ENCODE data around the gene GNA12. TPM values are rescaled to one million over a fixed set of nuclear protein-coding genes. Genes with fewer than 3 reads are reported as not detected.
"Not testable (repeated sequence)": the region's sequence is repeated elsewhere in the genome, so short reads cannot be mapped to it uniquely, and the experiment has no call there.

GNA12 gene
- total RNA-seq, 1 experiment from 2014 or later, result 11.2 TPM

GRCh38 chr7:2864999-2865670, 21.0 kb upstream of the GNA12 start:
- DNase-seq (ENCODE audit: low spot score), result peak; percentile 95

GRCh38 chr7:2864204-2864985, 20.3 kb upstream of the GNA12 start:
- DNase-seq (ENCODE audit: low spot score), result no peak

GRCh38 chr7:2863461-2864066, 19.5 kb upstream of the GNA12 start:
- DNase-seq (ENCODE audit: low spot score), result peak; percentile 94

- no peak for DNase-seq (ENCODE audit: low spot score)
Measured at GRCh38 chr7:2862831-2863361, 18.8 kb upstream of the GNA12 start.

- no peak for DNase-seq (ENCODE audit: low spot score)
Measured at GRCh38 chr7:2861509-2861908, 17.4 kb upstream of the GNA12 start.

GRCh38 chr7:2860627-2861133, 16.6 kb upstream of the GNA12 start:
- peak; percentile 96 for DNase-seq (ENCODE audit: low spot score)

- DNase-seq (ENCODE audit: low spot score), result peak; percentile 29
Measured at GRCh38 chr7:2859952-2860351, 15.8 kb upstream of the GNA12 start.

- no peak for DNase-seq (ENCODE audit: low spot score)
Measured at GRCh38 chr7:2858621-2859020, 14.5 kb upstream of the GNA12 start.

GRCh38 chr7:2856388-2857169, 12.5 kb upstream of the GNA12 start:
- no peak for DNase-seq (ENCODE audit: low spot score)

- no peak for DNase-seq (ENCODE audit: low spot score)
Measured at GRCh38 chr7:2855386-2855785, 11.3 kb upstream of the GNA12 start.

- not testable (repeated sequence) for DNase-seq (ENCODE audit: low spot score)
Measured at GRCh38 chr7:2853552-2853951, 9.4 kb upstream of the GNA12 start.

- DNase-seq (ENCODE audit: low spot score), result no peak
Measured at GRCh38 chr7:2853147-2853546, 9.0 kb upstream of the GNA12 start.

- DNase-seq (ENCODE audit: low spot score), result no peak
Measured at GRCh38 chr7:2851497-2851896, 7.4 kb upstream of the GNA12 start.

GRCh38 chr7:2849941-2850766, 6.0 kb upstream of the GNA12 start:
- no peak for DNase-seq (ENCODE audit: low spot score)

- no peak for DNase-seq (ENCODE audit: low spot score)
Measured at GRCh38 chr7:2845034-2845592, 1.0 kb upstream of the GNA12 start.

GRCh38 chr7:2843711-2844152, 376 bp downstream of the GNA12 start:
- no peak for DNase-seq (ENCODE audit: low spot score)

GRCh38 chr7:2843191-2843685, 870 bp downstream of the GNA12 start:
- no peak for DNase-seq (ENCODE audit: low spot score)

- no peak for DNase-seq (ENCODE audit: low spot score)
Measured at GRCh38 chr7:2841907-2842306, 2.2 kb downstream of the GNA12 start.

- DNase-seq (ENCODE audit: low spot score), result no peak
Measured at GRCh38 chr7:2840458-2840857, 3.6 kb downstream of the GNA12 start.

Measured in HT-29 (cell line).